HG03095 (cell line): ENCODE results near the gene SOX13.

ENCODE experiments used
- ATAC-seq: cut with Tn5 transposase; IDR thresholded peaks from one replicate; pipeline ENCODE4 v1.9.1; 2021; ENCODE audit warnings: moderate library complexity; ENCODE audit not compliant: unreplicated experiment

Gene SOX13

GRCh38 chr1:204176049-204176448 lies 103.1 kb downstream of the SOX13 start:
- ATAC-seq: no peak

- no peak for ATAC-seq
These were observed 104.2 kb downstream of the SOX13 start for GRCh38 chr1:204177133-204177532.
